ENCODE data around the gene RBFOX2. TPM values are rescaled to one million over a fixed set of nuclear protein-coding genes. Genes with fewer than 3 reads are reported as not detected.

Gene RBFOX2
- total RNA-seq, 1 donor from 2014 or later: 210 TPM

DNA sequence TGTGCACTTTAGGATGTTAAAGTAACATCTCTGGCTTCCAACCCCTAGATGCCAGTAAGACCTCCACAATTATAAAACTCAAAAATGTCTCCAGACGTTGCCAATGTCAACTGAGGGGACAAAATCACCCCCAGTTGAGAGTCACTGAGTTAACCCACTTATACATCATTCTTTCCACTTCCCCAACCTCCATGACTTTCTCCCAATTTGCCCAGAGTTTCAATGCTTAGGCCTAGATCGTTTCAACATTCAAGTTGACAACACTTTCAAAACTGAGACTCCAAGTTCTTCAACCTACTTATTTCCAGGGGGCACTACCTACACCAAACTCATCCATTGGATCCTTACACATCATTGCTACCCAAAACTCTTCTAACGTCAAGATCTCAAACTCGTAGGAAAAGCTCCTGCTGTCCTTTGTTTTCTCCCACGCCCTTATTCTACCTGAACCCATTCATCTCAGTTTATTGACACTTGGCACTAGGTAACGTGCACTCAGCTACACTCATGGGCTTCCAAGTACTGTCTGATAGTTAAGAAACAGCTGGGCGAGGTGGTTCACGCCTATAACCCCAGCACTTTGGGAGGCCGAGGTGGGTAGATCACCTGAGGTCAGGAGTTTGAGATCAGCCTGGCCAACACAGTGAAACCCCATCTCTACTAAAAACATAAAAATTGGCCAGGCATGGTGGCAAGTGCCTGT is 24.5 kb downstream of the RBFOX2 start:
- H3K36me3 Mint-ChIP-seq: peaks cover 11% of the 10 kb centered on the region
- TF ChIP-seq, protein P1, sequence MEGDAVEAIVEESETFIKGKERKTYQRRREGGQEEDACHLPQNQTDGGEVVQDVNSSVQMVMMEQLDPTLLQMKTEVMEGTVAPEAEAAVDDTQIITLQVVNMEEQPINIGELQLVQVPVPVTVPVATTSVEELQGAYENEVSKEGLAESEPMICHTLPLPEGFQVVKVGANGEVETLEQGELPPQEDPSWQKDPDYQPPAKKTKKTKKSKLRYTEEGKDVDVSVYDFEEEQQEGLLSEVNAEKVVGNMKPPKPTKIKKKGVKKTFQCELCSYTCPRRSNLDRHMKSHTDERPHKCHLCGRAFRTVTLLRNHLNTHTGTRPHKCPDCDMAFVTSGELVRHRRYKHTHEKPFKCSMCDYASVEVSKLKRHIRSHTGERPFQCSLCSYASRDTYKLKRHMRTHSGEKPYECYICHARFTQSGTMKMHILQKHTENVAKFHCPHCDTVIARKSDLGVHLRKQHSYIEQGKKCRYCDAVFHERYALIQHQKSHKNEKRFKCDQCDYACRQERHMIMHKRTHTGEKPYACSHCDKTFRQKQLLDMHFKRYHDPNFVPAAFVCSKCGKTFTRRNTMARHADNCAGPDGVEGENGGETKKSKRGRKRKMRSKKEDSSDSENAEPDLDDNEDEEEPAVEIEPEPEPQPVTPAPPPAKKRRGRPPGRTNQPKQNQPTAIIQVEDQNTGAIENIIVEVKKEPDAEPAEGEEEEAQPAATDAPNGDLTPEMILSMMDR (IDR thresholded peaks at IDR 0.05; ENCODE audit: unreplicated experiment): no peak
- peaks cover 29% of the 10 kb centered on the region for H3K4me1 Mint-ChIP-seq
- H3K27me3 Mint-ChIP-seq (ENCODE audit: low read depth): no peaks in the 10 kb centered on the region
- no peak overlapping the region for H3K4me3 Mint-ChIP-seq
- no peak overlapping the region for H3K27ac Mint-ChIP-seq
- peaks cover 5% of the 10 kb centered on the region for H3K9me3 Mint-ChIP-seq
- DNase-seq (ENCODE audit: low spot score in 2 of 2, unreplicated experiment in 2 of 2): no peak

DNA sequence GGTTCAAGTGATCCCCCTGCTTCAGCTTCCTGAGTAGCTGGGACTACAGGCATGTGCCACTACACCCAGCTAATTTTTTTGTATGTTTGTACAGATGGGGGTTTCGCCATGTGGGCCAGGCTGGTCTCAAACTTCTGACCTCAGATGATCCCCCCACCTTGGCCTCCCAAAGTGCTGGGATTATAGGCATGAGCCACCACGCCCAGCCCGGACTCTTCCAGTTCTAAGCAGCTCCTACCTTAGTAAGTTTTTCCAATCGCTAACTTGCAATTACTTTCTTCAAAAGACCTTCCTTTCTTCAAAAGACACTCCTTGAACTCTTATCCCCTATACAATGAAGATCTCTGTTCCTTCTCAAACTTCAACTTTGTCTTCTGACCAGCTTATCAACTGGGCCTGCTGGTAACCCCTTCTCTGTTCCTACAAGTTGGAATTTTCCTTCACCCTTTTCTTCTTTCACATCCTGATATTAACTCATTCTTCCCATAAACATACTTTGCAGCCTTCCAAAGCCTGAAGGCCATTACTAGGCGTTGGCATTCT is 25.8 kb downstream of the RBFOX2 start:
- H3K27ac Mint-ChIP-seq: peak overlapping the region; percentile 0

DNA sequence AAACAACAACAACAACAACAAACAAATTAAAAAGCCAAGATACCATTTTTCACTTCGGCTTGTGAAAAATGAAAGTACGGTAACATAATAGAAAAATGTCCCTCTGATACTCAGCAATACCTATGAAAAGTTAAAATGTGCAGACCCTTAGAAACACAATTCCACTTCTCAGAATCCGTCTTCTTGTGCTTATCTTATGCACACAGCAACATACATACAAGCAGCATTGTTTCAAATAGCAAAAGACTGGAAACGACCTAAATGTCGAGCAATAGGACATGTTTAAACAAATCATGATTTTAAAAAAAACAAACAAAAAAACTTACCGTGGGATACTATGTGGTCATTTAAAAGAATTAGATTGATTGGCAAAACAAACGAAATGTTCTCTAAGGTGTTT is 26.5 kb downstream of the RBFOX2 start:
- H3K27me3 Mint-ChIP-seq (ENCODE audit: low read depth): no peaks in the 10 kb centered on the region

More for the DNA sequence above, 25.8 kb downstream of the RBFOX2 start:
- Mint-ChIP-seq H3K4me1 (peaks cover 19% of the 10 kb centered on the region), H3K27me3 (ENCODE audit: low read depth) (no peaks in the 10 kb centered on the region), H3K9me3 (peaks cover 5% of the 10 kb centered on the region), H3K36me3 (peaks cover 11% of the 10 kb centered on the region), H3K4me3 (no peak overlapping the region)
- DNase-seq (ENCODE audit: low spot score in 2 of 2, unreplicated experiment in 2 of 2): no peak
- TF ChIP-seq, protein P1 (IDR thresholded peaks at IDR 0.05; ENCODE audit: unreplicated experiment): no peak

GRCh38 chr22:35998748-35999147 is 29.9 kb downstream of the RBFOX2 start:
- H3K27ac Mint-ChIP-seq: no peak overlapping the region
- TF ChIP-seq, protein P1 (IDR thresholded peaks at IDR 0.05; ENCODE audit: unreplicated experiment): no peak
- peaks cover 31% of the 10 kb centered on the region for H3K4me1 Mint-ChIP-seq
- no peaks in the 10 kb centered on the region for H3K9me3 Mint-ChIP-seq
- no peak overlapping the region for H3K4me3 Mint-ChIP-seq
- DNase-seq (ENCODE audit: low spot score in 2 of 2, unreplicated experiment in 2 of 2): no peak
- H3K27me3 Mint-ChIP-seq (ENCODE audit: low read depth): no peaks in the 10 kb centered on the region
- peaks cover 9% of the 10 kb centered on the region for H3K36me3 Mint-ChIP-seq

More for the DNA sequence above, 26.5 kb downstream of the RBFOX2 start:
- no peak for DNase-seq (ENCODE audit: low spot score in 2 of 2, unreplicated experiment in 2 of 2)
- Mint-ChIP-seq H3K36me3 (peaks cover 11% of the 10 kb centered on the region), H3K4me3 (no peak overlapping the region), H3K27ac (no peak overlapping the region), H3K9me3 (peaks cover 5% of the 10 kb centered on the region), H3K4me1 (peaks cover 21% of the 10 kb centered on the region)
- TF ChIP-seq, protein P1 (IDR thresholded peaks at IDR 0.05; ENCODE audit: unreplicated experiment): no peak

- no peaks in the 10 kb centered on the region for H3K9me3 Mint-ChIP-seq
- TF ChIP-seq, protein P1 (IDR thresholded peaks at IDR 0.05; ENCODE audit: unreplicated experiment): no peak
- H3K27ac Mint-ChIP-seq: no peak overlapping the region
- peaks cover 29% of the 10 kb centered on the region for H3K4me1 Mint-ChIP-seq
- H3K27me3 Mint-ChIP-seq (ENCODE audit: low read depth): no peaks in the 10 kb centered on the region
- H3K4me3 Mint-ChIP-seq: no peak overlapping the region
- DNase-seq (ENCODE audit: low spot score in 2 of 2, unreplicated experiment in 2 of 2): no peak
- peaks cover 14% of the 10 kb centered on the region for H3K36me3 Mint-ChIP-seq
Observed at GRCh38 chr22:35997438-35997837, 31.2 kb downstream of the RBFOX2 start.
